H9 (cell line): ENCODE results near the gene ST6GALNAC3. TPM values are rescaled to one million over a fixed set of nuclear protein-coding genes. Genes with fewer than 3 reads are reported as not detected.

Experiments used
- DNase-seq: peaks from one replicate; pipeline ENCODE4 v3.0.0-alpha.2; 2017
- H2AFZ ChIP-seq: one replicate; pipeline ENCODE4 v1.6.1; 2013; ENCODE audit warnings: mild to moderate bottlenecking, low read length, control low read depth, moderate library complexity
- H2AK5ac ChIP-seq: 2 replicates; pipeline ENCODE4 v1.6.1; 2013; ENCODE audit warnings: low read length, control low read depth, mixed read lengths; ENCODE audit not compliant: insufficient read length
- H2BK120ac ChIP-seq: one replicate; pipeline ENCODE4 v1.6.1; 2013; ENCODE audit warnings: low read depth, mild to moderate bottlenecking, low read length, control low read depth, inconsistent platforms; ENCODE audit not compliant: poor library complexity, severe bottlenecking
- H2BK12ac ChIP-seq: 2 replicates; pipeline ENCODE4 v1.6.1; 2013; ENCODE audit warnings: low read length, control low read depth, mixed read lengths, low read depth; ENCODE audit not compliant: insufficient read length
- H2BK15ac ChIP-seq: 2 replicates; pipeline ENCODE4 v1.6.1; 2013; ENCODE audit warnings: low read depth, low read length, control low read depth
- H2BK20ac ChIP-seq: one replicate; pipeline ENCODE4 v1.6.1; 2013; ENCODE audit warnings: low read depth, mild to moderate bottlenecking, low read length, control low read depth, inconsistent platforms; ENCODE audit not compliant: poor library complexity, severe bottlenecking
- H2BK5ac ChIP-seq: 2 replicates; pipeline ENCODE4 v1.6.1; 2013; ENCODE audit warnings: low read length, control low read depth, mixed read lengths; ENCODE audit not compliant: insufficient read length
- H3K14ac ChIP-seq: 2 replicates; pipeline ENCODE4 v1.6.1; 2013; ENCODE audit warnings: low read length, control low read depth; ENCODE audit not compliant: insufficient read depth
- H3K18ac ChIP-seq: 2 replicates; pipeline ENCODE4 v1.6.1; 2013; ENCODE audit warnings: low read depth, mild to moderate bottlenecking, mixed read lengths, low read length, control low read depth; ENCODE audit not compliant: insufficient read length
- H3K23ac ChIP-seq: 2 replicates; pipeline ENCODE4 v1.6.1; 2013; ENCODE audit warnings: low read length, control low read depth, mixed read lengths, low read depth; ENCODE audit not compliant: insufficient read length
- H3K23me2 ChIP-seq: 2 replicates; pipeline ENCODE4 v1.6.1; 2013; ENCODE audit warnings: low read depth, mild to moderate bottlenecking, mixed read lengths, low read length, control low read depth; ENCODE audit not compliant: insufficient read length, poor library complexity, severe bottlenecking
- H3K27ac ChIP-seq: 2 replicates; pipeline ENCODE4 v1.5.1; 2013; ENCODE audit warnings: low read length, control low read depth, mixed read lengths, low read depth; ENCODE audit not compliant: insufficient read length
- H3K27me3 ChIP-seq: 2 replicates; pipeline ENCODE4 v1.6.1; 2013; ENCODE audit warnings: low read length, control low read depth, inconsistent platforms; ENCODE audit not compliant: insufficient read depth
- H3K4ac ChIP-seq: 2 replicates; pipeline ENCODE4 v1.6.1; 2013; ENCODE audit warnings: low read depth, mild to moderate bottlenecking, control low read depth, inconsistent platforms, low read length, moderate library complexity
- H3K4me1 ChIP-seq: 2 replicates; pipeline ENCODE4 v1.6.1; 2013; ENCODE audit warnings: low read length, control low read depth, inconsistent platforms; ENCODE audit not compliant: insufficient read depth
- H3K4me2 ChIP-seq: 2 replicates; pipeline ENCODE4 v1.6.1; 2013; ENCODE audit warnings: low read length, control low read depth, mixed read lengths; ENCODE audit not compliant: insufficient read length, insufficient read depth
- H3K56ac ChIP-seq: 2 replicates; pipeline ENCODE4 v1.6.1; 2013; ENCODE audit warnings: low read depth, mild to moderate bottlenecking, mixed read lengths, low read length, control low read depth; ENCODE audit not compliant: insufficient read length
- H3K79me1 ChIP-seq: 2 replicates; pipeline ENCODE4 v1.6.1; 2013; ENCODE audit warnings: low read depth, mild to moderate bottlenecking, moderate library complexity, low read length, control low read depth, inconsistent platforms; ENCODE audit not compliant: insufficient read depth, poor library complexity, severe bottlenecking
- H3K79me2 ChIP-seq: 2 replicates; pipeline ENCODE4 v1.6.1; 2013; ENCODE audit warnings: low read length, control low read depth, inconsistent platforms; ENCODE audit not compliant: insufficient read depth
- H3K9ac ChIP-seq: 2 replicates; pipeline ENCODE4 v1.6.1; 2013; ENCODE audit warnings: low read length, control low read depth, mixed read lengths; ENCODE audit not compliant: insufficient read length; ENCODE audit errors: extremely low read depth
- H3K9me3 ChIP-seq: one replicate; pipeline ENCODE4 v1.6.1; 2013; ENCODE audit warnings: low read depth, low read length, inconsistent platforms; ENCODE audit not compliant: control insufficient read depth
- H3T11ph ChIP-seq: one replicate; pipeline ENCODE4 v1.6.1; 2013; ENCODE audit warnings: mild to moderate bottlenecking, low read length, control low read depth, inconsistent platforms
- H4K20me1 ChIP-seq: one replicate; pipeline ENCODE4 v1.6.1; 2013; ENCODE audit not compliant: control insufficient read depth, insufficient read length, insufficient read depth
- H4K5ac ChIP-seq: 2 replicates; pipeline ENCODE4 v1.6.1; 2013; ENCODE audit warnings: low read depth, mild to moderate bottlenecking, mixed read lengths, low read length, control low read depth; ENCODE audit not compliant: insufficient read length
- H4K8ac ChIP-seq: replicated peaks from 2 replicates; pipeline ENCODE4 v1.6.1; 2013; ENCODE audit warnings: low read length, control low read depth, mixed read lengths, low read depth; ENCODE audit not compliant: insufficient read length
- H4K91ac ChIP-seq: 2 replicates; pipeline ENCODE4 v1.6.1; 2013; ENCODE audit warnings: low read depth, mild to moderate bottlenecking, moderate library complexity, mixed read lengths, low read length, control low read depth; ENCODE audit not compliant: insufficient read length
- H3K27ac Mint-ChIP-seq, 3 experiments: 2 replicates in 2 of 3; 3 replicates in 1 of 3; pipeline ENCODE4 v1.8.0; 2020 to 2021; ENCODE audit warnings: mixed read lengths in 3 of 3, mild to moderate bottlenecking in 1 of 3, moderate library complexity in 1 of 3
- H3K27me3 Mint-ChIP-seq: 2 replicates; pipeline ENCODE4 v1.8.0; 2021; ENCODE audit warnings: low read depth, mild to moderate bottlenecking, moderate library complexity, mixed read lengths
- H3K36me3 Mint-ChIP-seq, 3 experiments: 2 replicates in 2 of 3; 3 replicates in 1 of 3; pipeline ENCODE4 v1.8.0; 2020 to 2021; ENCODE audit warnings: low read depth in 3 of 3, mixed read lengths in 3 of 3; ENCODE audit not compliant: insufficient read depth in 1 of 3
- H3K4me1 Mint-ChIP-seq, 2 experiments: 2 replicates each; pipeline ENCODE4 v1.8.0; 2020; ENCODE audit warnings: mixed read lengths in 2 of 2
- H3K4me3 Mint-ChIP-seq, 2 experiments: 2 replicates in 1 of 2; 3 replicates in 1 of 2; pipeline ENCODE4 v1.8.0; 2020 to 2021; ENCODE audit warnings: mild to moderate bottlenecking in 2 of 2, mixed read lengths in 2 of 2, moderate library complexity in 1 of 2
- H3K9me3 Mint-ChIP-seq, 2 experiments: 2 replicates in 1 of 2; 3 replicates in 1 of 2; pipeline ENCODE4 v1.8.0; 2020; ENCODE audit warnings: mild to moderate bottlenecking in 2 of 2, mixed read lengths in 2 of 2, moderate library complexity in 1 of 2
- CTCF ChIP-seq: fragments of 200-600 bp; sonication (generic); conservative IDR thresholded peaks from 3 replicates; pipeline ENCODE4 v1.8.0; 2021; ENCODE audit warnings: antibody characterized with exemption, mild to moderate bottlenecking
- total RNA-seq: library from RNA; stranded (reverse); gene quantifications from 2 replicates; pipeline ENCODE4 v1.2.1, GENCODE V29; 2021

Gene ST6GALNAC3
- total RNA-seq, 1 experiment from 2014 or later: 11.2 TPM

- no peaks in the 10 kb centered on the region for H3K9me3 ChIP-seq
- H3T11ph ChIP-seq: no peak overlapping the region
- H2AFZ ChIP-seq: no peak overlapping the region
- Mint-ChIP-seq H3K4me3 (no peak overlapping the region), H3K27ac (peak overlapping the region in 1 of 3 experiments; percentile 78; a peak in 1 of 7 replicates), H3K9me3 (no peaks in the 10 kb centered on the region), H3K36me3 (no peaks in the 10 kb centered on the region), H3K4me1 (peaks cover 12 to 19% of the 10 kb centered on the region in 2 experiments), H3K27me3 (no peaks in the 10 kb centered on the region)
- no peak overlapping the region for H3K23ac ChIP-seq
- H4K5ac ChIP-seq: no peak overlapping the region
- no peak overlapping the region for H2BK20ac ChIP-seq
- no peaks in the 10 kb centered on the region for H3K4me1 ChIP-seq
- H3K4me2 ChIP-seq: no peak overlapping the region
- H4K20me1 ChIP-seq: no peaks in the 10 kb centered on the region
- no peak overlapping the region for H2BK5ac ChIP-seq
- no peaks in the 10 kb centered on the region for H3K79me2 ChIP-seq
- peak; percentile 49 for TF ChIP-seq CTCF
- no peaks in the 10 kb centered on the region for H3K79me1 ChIP-seq
- no peak overlapping the region for H2AK5ac ChIP-seq
- H4K8ac ChIP-seq: no peak overlapping the region
- H3K9ac ChIP-seq: no peak overlapping the region
- DNase-seq: peak; percentile 34
- H3K56ac ChIP-seq: no peak overlapping the region
- H4K91ac ChIP-seq: no peak overlapping the region
- H2BK12ac ChIP-seq: no peak overlapping the region
- no peak overlapping the region for H3K4ac ChIP-seq
- no peak overlapping the region for H3K14ac ChIP-seq
- no peak overlapping the region for H3K27ac ChIP-seq
- H3K27me3 ChIP-seq: no peaks in the 10 kb centered on the region
- H2BK120ac ChIP-seq: no peak overlapping the region
- H3K23me2 ChIP-seq: no peaks in the 10 kb centered on the region
- no peak overlapping the region for H2BK15ac ChIP-seq
- no peak overlapping the region for H3K18ac ChIP-seq
Observed at GRCh38 chr1:76547916-76548315, 473.4 kb downstream of the ST6GALNAC3 start.
